Bronchial epithelial cell (primary cell): ENCODE measurements around the gene CBFA2T2. TPM values are rescaled to one million over a fixed set of nuclear protein-coding genes. Genes with fewer than 3 reads are reported as not detected.

Source experiments
- DNase-seq: peaks from one replicate; pipeline ENCODE4 v3.0.0-alpha.2; 2010; ENCODE audit warnings: low read depth
- FAIRE-seq: peaks from 2 replicates; lab custom pipeline; 2011; peaks lifted over from hg19 to GRCh38; lab: Jason Lieb, UNC
- H3K27me3 ChIP-seq: 2 replicates; pipeline ENCODE4 v1.5.1; 2011; ENCODE audit warnings: low read length; ENCODE audit not compliant: control insufficient read depth, insufficient read depth
- H3K36me3 ChIP-seq: 2 replicates; pipeline ENCODE4 v1.5.1; 2011; ENCODE audit warnings: low read length; ENCODE audit not compliant: control insufficient read depth, insufficient read depth
- H3K4me3 ChIP-seq: 2 replicates; pipeline ENCODE4 v1.5.1; 2011; ENCODE audit warnings: mild to moderate bottlenecking, low read depth, low read length, control low read depth
- total RNA-seq: library from RNA; depleted of rRNA; stranded (reverse); fragments of >200 nt; gene quantifications from 2 replicates; pipeline ENCODE4 v1.2.1, GENCODE V29; 2014
- TF ChIP-seq, protein P1 (sequence below): IDR thresholded peaks from 2 replicates; pipeline ENCODE4 v1.5.1; 2011; ENCODE audit warnings: mild to moderate bottlenecking, moderate library complexity, low read length, control low read depth, inconsistent platforms; ENCODE audit not compliant: insufficient read depth, severe bottlenecking

Gene CBFA2T2
- total RNA-seq, 1 donor from 2014 or later, result 5.3 TPM

DNA sequence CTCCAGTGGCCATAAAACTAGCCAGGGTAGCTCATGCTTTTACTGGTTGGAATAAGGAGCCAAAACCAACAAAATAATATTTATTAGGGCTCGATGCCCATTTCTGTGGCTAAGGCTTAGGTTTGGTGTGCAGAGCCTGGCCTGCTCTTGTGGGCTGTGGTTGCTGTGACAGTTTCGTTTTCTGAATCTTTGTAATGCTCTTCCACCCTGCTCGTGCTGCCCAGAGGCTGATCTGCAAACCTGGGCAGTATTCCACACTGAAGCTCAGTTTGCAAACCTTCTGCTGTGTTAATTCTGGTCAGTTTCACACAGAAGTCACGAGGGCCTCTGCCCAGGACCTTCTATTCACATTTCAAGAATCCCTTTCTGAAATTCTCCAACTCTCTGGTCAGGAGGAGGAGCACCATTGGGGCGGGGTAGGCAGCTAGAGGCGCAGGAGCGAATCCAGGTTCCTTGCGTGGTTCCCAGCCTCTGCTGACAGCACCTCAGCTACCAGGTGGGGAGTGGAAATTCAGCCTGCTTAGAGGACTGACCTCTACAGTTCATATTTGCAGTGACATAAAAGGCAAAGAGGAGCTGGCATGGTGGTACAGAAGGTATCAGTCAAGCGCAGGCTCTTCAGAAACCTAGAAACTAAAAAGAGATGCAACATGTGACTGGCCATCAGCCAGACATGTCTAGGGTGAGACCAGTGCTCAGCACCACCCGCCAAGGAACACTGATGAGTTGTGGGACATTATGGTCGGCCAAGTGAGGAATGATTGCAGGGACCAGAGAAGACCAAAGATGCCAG, 157.9 kb downstream of the CBFA2T2 start:
- Histone ChIP-seq H3K27me3 (no peaks in the 10 kb centered on the region), H3K36me3 (peaks cover 5% of the 10 kb centered on the region), H3K4me3 (no peak overlapping the region)
- FAIRE-seq, result no peak
- no peak for DNase-seq
- TF ChIP-seq, protein P1, sequence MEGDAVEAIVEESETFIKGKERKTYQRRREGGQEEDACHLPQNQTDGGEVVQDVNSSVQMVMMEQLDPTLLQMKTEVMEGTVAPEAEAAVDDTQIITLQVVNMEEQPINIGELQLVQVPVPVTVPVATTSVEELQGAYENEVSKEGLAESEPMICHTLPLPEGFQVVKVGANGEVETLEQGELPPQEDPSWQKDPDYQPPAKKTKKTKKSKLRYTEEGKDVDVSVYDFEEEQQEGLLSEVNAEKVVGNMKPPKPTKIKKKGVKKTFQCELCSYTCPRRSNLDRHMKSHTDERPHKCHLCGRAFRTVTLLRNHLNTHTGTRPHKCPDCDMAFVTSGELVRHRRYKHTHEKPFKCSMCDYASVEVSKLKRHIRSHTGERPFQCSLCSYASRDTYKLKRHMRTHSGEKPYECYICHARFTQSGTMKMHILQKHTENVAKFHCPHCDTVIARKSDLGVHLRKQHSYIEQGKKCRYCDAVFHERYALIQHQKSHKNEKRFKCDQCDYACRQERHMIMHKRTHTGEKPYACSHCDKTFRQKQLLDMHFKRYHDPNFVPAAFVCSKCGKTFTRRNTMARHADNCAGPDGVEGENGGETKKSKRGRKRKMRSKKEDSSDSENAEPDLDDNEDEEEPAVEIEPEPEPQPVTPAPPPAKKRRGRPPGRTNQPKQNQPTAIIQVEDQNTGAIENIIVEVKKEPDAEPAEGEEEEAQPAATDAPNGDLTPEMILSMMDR, result no peak

GRCh38 chr20:33648396-33649004, 158.6 kb downstream of the CBFA2T2 start:
- no peak overlapping the region for H3K4me3 ChIP-seq
- FAIRE-seq (no peak), DNase-seq (peak; percentile 70)
- no peaks in the 10 kb centered on the region for H3K27me3 ChIP-seq
- H3K36me3 ChIP-seq, result peaks cover 5% of the 10 kb centered on the region
- TF ChIP-seq, protein P1, result no peak

GRCh38 chr20:33649201-33649681, 159.3 kb downstream of the CBFA2T2 start:
- TF ChIP-seq, protein P1, result no peak
- DNase-seq (no peak), FAIRE-seq (no peak)
- H3K36me3 ChIP-seq, result peaks cover 3% of the 10 kb centered on the region
- no peak overlapping the region for H3K4me3 ChIP-seq
- no peaks in the 10 kb centered on the region for H3K27me3 ChIP-seq

- H3K36me3 ChIP-seq, result no peaks in the 10 kb centered on the region
- TF ChIP-seq, protein P1, result no peak
- DNase-seq (no peak), FAIRE-seq (no peak)
- H3K4me3 ChIP-seq, result no peak overlapping the region
- H3K27me3 ChIP-seq, result no peaks in the 10 kb centered on the region
These were observed 160.3 kb downstream of the CBFA2T2 start for GRCh38 chr20:33650111-33650752.

DNA sequence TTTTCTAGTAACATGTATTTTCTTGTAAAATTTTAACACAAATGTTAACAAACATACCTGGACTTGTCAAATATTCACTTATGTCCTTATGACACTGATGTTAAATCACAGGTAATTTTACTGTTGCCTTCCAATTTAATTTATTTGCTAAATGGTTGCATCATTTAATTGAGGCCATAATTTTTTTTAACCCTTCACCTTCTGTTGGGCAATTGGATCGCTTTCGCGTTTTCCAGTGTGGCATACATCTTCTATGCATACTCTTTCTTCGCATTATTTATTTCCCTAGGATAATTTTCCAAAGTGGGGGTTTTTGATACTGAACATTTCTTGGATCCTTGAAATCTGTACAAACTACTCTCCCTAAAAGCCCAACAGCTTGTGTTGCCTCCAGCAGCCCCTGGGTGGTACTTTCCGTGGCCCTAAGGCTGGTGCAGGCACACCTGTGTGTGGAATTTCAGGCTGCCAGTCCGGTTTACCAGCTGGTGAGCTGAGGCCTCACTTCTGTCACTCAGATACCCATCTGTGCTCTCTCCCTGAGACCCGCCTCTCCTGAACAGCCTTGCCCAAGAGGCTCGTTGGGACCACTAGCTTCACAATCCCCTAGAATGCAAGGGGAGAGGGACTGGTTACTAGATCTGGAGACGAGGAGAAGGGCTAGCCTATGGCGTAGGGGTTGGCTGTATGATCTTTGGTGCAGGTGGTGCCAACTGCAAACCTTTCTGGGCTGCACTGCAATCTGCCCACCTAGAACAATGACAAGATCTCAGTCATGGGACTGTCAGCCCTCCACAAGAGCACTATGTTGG, 161.1 kb downstream of the CBFA2T2 start:
- FAIRE-seq, result no peak
- TF ChIP-seq, protein P1, result no peak

More for the DNA sequence above, 161.1 kb downstream of the CBFA2T2 start:
- no peaks in the 10 kb centered on the region for H3K36me3 ChIP-seq
- peaks cover 1% of the 10 kb centered on the region for H3K27me3 ChIP-seq
- H3K4me3 ChIP-seq, result no peak overlapping the region
- DNase-seq, result peak; percentile 38
